BJ (cell line): ENCODE measurements around the gene NSD1. TPM values are rescaled to one million over a fixed set of nuclear protein-coding genes. Genes with fewer than 3 reads are reported as not detected.

ENCODE experiments used
- CTCF ChIA-PET: fragments of 350-600 bp; formaldehyde crosslinking; extraction: SDS; loops from one replicate; lab custom pipeline; 2021; ENCODE audit warnings: antibody characterized with exemption, inconsistent platforms; lab: Yijun Ruan, JAX
- POLR2A ChIA-PET: fragments of 300-600 bp; sonication (Branson Sonifier 250); formaldehyde crosslinking; extraction: SDS; loops from one replicate; lab custom pipeline; 2021; ENCODE audit warnings: antibody characterized with exemption; lab: Charles Lee
- DNase-seq: peaks from one replicate; pipeline ENCODE4 v3.0.0-alpha.2; 2011; ENCODE audit warnings: low read depth
- H3K27me3 ChIP-seq: 2 replicates; pipeline ENCODE4 v1.6.0; 2011; ENCODE audit warnings: low read length; ENCODE audit not compliant: control insufficient read depth, insufficient read depth
- H3K36me3 ChIP-seq: 2 replicates; pipeline ENCODE4 v1.5.1; 2011; ENCODE audit warnings: low read length; ENCODE audit not compliant: control insufficient read depth, insufficient read depth
- H3K4me3 ChIP-seq: 2 replicates; pipeline ENCODE4 v1.5.1; 2011; ENCODE audit warnings: low read depth, mild to moderate bottlenecking, control low read depth, low read length
- polyA plus RNA-seq: library from polyadenylated mRNA; depleted of rRNA; stranded (reverse); fragments of >200 nt; gene quantifications from 2 replicates; pipeline ENCODE4 v1.2.3, GENCODE V29; 2011
- TF ChIP-seq, protein P1 (sequence below): IDR thresholded peaks from 2 replicates; pipeline ENCODE4 v1.5.1; 2011; ENCODE audit warnings: low read depth, mild to moderate bottlenecking, control low read depth, inconsistent platforms, low read length, moderate library complexity; ENCODE audit not compliant: insufficient read depth

The NSD1 gene
- polyA plus RNA-seq, 1 experiment = 15.8 TPM

- TF ChIP-seq, protein P1, sequence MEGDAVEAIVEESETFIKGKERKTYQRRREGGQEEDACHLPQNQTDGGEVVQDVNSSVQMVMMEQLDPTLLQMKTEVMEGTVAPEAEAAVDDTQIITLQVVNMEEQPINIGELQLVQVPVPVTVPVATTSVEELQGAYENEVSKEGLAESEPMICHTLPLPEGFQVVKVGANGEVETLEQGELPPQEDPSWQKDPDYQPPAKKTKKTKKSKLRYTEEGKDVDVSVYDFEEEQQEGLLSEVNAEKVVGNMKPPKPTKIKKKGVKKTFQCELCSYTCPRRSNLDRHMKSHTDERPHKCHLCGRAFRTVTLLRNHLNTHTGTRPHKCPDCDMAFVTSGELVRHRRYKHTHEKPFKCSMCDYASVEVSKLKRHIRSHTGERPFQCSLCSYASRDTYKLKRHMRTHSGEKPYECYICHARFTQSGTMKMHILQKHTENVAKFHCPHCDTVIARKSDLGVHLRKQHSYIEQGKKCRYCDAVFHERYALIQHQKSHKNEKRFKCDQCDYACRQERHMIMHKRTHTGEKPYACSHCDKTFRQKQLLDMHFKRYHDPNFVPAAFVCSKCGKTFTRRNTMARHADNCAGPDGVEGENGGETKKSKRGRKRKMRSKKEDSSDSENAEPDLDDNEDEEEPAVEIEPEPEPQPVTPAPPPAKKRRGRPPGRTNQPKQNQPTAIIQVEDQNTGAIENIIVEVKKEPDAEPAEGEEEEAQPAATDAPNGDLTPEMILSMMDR = no peak
- DNase-seq = no peak
- Histone ChIP-seq H3K27me3 (no peaks in the 10 kb centered on the region), H3K4me3 (no peak overlapping the region), H3K36me3 (no peaks in the 10 kb centered on the region)
- ChIA-PET POLR2A (no interaction called here), CTCF (interaction anchor here (1.8 to 6.8 kb wide), 2 partner anchors 17 to 23 kb away, joined by 5 to 33 read pairs; no protein-coding TSS in a partner anchor)
Observed at GRCh38 chr5:177095088-177095669, 38.4 kb upstream of the NSD1 start.

DNA sequence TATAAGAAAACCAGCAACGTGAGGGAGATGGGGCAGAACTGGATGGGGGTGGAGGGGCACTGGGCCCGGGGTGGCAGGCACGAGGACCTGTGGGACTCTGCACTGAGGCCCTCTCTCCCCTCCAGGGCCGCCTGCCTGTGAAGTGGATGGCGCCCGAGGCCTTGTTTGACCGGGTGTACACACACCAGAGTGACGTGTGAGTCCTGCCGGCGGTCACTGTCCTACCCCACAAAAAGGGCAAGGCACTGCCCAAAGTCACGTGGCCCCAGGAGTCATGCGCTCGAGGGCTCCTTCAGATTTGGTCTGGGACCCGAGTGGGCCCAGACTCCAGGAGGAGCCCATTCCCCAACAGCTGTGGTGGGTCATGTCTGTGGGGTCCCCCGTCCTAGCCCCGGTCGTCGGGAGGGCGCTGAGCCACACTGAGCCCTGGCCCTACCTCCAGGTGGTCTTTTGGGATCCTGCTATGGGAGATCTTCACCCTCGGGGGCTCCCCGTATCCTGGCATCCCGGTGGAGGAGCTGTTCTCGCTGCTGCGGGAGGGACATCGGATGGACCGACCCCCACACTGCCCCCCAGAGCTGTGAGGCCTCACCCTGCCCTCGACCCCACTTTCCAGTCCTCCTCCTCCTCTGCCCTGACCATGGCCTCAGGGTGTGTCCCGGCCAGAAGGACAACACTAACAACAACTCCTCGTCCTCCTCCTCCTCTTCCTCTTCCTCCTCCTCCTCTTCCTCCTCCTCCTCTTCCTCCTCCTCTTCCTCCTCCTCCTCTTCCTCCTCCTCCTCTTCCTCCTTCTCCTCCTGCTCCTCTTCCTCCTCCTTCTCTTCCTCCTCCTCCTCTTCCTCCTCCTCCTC lies 37.2 kb upstream of the NSD1 start:
- Histone ChIP-seq H3K4me3 (no peak overlapping the region), H3K27me3 (no peaks in the 10 kb centered on the region), H3K36me3 (no peaks in the 10 kb centered on the region)
- ChIA-PET POLR2A (no interaction called here), CTCF (interaction anchor here (1.0 to 2.7 kb wide), 2 partner anchors 9 to 14 kb away, joined by 3 to 20 read pairs; no protein-coding TSS in a partner anchor)
- TF ChIP-seq, protein P1 = no peak
- DNase-seq = no peak

DNA sequence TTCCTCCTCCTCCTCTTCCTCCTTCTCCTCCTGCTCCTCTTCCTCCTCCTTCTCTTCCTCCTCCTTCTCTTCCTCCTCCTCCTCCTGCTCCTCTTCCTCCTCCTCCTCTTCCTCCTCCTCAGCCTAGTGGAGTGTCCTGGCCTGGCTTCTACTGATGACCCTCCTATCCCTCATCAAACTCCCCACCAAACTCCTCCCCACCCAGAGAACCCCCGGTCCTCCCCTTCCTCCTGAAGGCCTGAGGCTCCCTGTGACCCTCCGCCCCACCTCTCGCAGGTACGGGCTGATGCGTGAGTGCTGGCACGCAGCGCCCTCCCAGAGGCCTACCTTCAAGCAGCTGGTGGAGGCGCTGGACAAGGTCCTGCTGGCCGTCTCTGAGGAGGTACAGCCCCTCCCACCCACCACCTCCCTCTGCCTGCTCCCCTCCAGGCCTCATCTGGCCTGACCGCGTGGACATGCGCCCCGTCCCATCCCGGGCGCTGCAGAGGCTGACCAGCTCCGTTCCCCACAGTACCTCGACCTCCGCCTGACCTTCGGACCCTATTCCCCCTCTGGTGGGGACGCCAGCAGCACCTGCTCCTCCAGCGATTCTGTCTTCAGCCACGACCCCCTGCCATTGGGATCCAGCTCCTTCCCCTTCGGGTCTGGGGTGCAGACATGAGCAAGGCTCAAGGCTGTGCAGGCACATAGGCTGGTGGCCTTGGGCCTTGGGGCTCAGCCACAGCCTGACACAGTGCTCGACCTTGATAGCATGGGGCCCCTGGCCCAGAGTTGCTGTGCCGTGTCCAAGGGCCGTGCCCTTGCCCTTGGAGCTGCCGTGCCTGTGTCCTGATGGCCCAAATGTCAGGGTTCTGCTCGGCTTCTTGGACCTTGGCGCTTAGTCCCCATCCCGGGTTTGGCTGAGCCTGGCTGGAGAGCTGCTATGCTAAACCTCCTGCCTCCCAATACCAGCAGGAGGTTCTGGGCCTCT lies 36.3 kb upstream of the NSD1 start:
- Histone ChIP-seq H3K4me3 (no peak overlapping the region), H3K27me3 (no peaks in the 10 kb centered on the region), H3K36me3 (no peaks in the 10 kb centered on the region)
- ChIA-PET POLR2A (no interaction called here), CTCF (interaction anchor here (1.0 to 2.7 kb wide), 7 partner anchors 8 to 228 kb away, joined by 3 to 20 read pairs (median 5); no protein-coding TSS in a partner anchor)
- no peak for DNase-seq
- TF ChIP-seq, protein P1 = no peak

DNA sequence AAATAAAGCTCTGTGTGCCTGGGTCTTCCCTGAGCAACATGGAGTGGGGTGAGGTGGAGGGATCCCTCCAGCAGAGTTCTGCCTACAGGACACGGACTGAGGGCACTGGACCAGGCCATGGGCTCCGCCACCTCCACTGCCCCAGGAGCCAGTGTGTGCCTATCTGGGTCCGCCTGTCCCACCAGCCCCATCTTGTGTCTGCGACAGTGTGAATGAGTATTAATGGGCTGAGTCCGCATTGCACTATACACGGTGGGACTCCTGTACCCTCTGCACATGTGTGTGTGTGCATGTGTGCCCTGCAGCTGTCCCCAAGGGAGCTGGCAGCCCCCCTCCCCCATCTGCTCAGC lies 35.5 kb upstream of the NSD1 start:
- CTCF ChIA-PET = interaction anchor here (0.7 to 2.7 kb wide), 8 partner anchors 8 to 438 kb away, joined by 3 to 20 read pairs (median 5); no protein-coding TSS in a partner anchor
- POLR2A ChIA-PET = interaction anchor here (0.5 kb wide), 1 partner anchor 96 kb away, joined by 9 read pairs; no protein-coding TSS in a partner anchor
- no peak for DNase-seq
- Histone ChIP-seq H3K36me3 (no peaks in the 10 kb centered on the region), H3K27me3 (no peaks in the 10 kb centered on the region), H3K4me3 (no peak overlapping the region)
- TF ChIP-seq, protein P1 = no peak
